IMR-90 (cell line): Measurements from ENCODE around the gene LRP1B. TPM values are rescaled to one million over a fixed set of nuclear protein-coding genes. Genes with fewer than 3 reads are reported as not detected.

Experiments used
- ATAC-seq: fragments of 200-7000 bp; cut with Tn5 transposase; 2 replicates; pipeline ENCODE4 v1.9.1; 2020; ENCODE audit warnings: low read depth, mild to moderate bottlenecking, moderate library complexity
- BruUV-seq: library from RNA; stranded (reverse); fragments of 400-500 nt; replicated peaks from 2 replicates; lab custom pipeline; 2021; lab: Mats Ljungman, UMichigan
- CTCF ChIA-PET: fragments of 300-600 bp; formaldehyde crosslinking; extraction: SDS; loops from one replicate; lab custom pipeline; 2021; ENCODE audit warnings: antibody characterized with exemption; lab: Yijun Ruan, JAX
- POLR2A ChIA-PET: fragments of 300-600 bp; sonication (Branson Sonifier 250); formaldehyde crosslinking; loops from one replicate; lab custom pipeline; 2022; ENCODE audit warnings: antibody characterized with exemption; ENCODE audit not compliant: unreplicated experiment; lab: Charles Lee
- DNase-seq: peaks from one replicate; pipeline ENCODE4 v3.0.0; 2013
- H2AFZ ChIP-seq: replicated peaks from 2 replicates; pipeline ENCODE3; 2013; ENCODE audit warnings: low read length, mild to moderate bottlenecking; ENCODE audit not compliant: poor library complexity
- H2AK5ac ChIP-seq: 2 replicates; pipeline ENCODE4 v1.6.1; 2013; ENCODE audit warnings: low read depth, low read length, inconsistent platforms
- H2AK9ac ChIP-seq: replicated peaks from 2 replicates; pipeline ENCODE3; 2013; ENCODE audit warnings: mild to moderate bottlenecking, low read depth, low read length, moderate library complexity; ENCODE audit not compliant: poor library complexity
- H2BK120ac ChIP-seq: 2 replicates; pipeline ENCODE4 v1.6.1; 2013; ENCODE audit warnings: low read depth, low read length, inconsistent platforms
- H2BK15ac ChIP-seq: 3 replicates; pipeline ENCODE4 v1.6.1; 2013; ENCODE audit warnings: low read depth, low read length, inconsistent platforms
- H2BK20ac ChIP-seq: 2 replicates; pipeline ENCODE4 v1.6.1; 2013; ENCODE audit warnings: low read depth, mild to moderate bottlenecking, inconsistent platforms, low read length, moderate library complexity
- H2BK5ac ChIP-seq: 2 replicates; pipeline ENCODE4 v1.6.1; 2013; ENCODE audit warnings: mild to moderate bottlenecking, low read depth, low read length, inconsistent platforms; ENCODE audit not compliant: poor library complexity, severe bottlenecking
- H3K14ac ChIP-seq: replicated peaks from 2 replicates; pipeline ENCODE4 v1.6.1; 2013; ENCODE audit warnings: low read depth, low read length, inconsistent platforms
- H3K18ac ChIP-seq: 2 replicates; pipeline ENCODE4 v1.6.1; 2013; ENCODE audit warnings: low read depth, low read length, control low read depth
- H3K23ac ChIP-seq: 2 replicates; pipeline ENCODE4 v1.6.1; 2013; ENCODE audit warnings: low read depth, low read length, inconsistent platforms
- H3K27ac ChIP-seq: 2 replicates; pipeline ENCODE4 v1.5.1; 2013; ENCODE audit warnings: mild to moderate bottlenecking, control low read depth, low read length; ENCODE audit not compliant: insufficient read depth
- H3K27me3 ChIP-seq: 2 replicates; pipeline ENCODE4 v1.6.1; 2013; ENCODE audit warnings: low read length; ENCODE audit not compliant: control insufficient read depth, insufficient read depth
- H3K36me3 ChIP-seq: 2 replicates; pipeline ENCODE4 v1.6.1; 2013; ENCODE audit warnings: low read length, mixed read lengths; ENCODE audit not compliant: control insufficient read depth, insufficient read depth
- H3K4ac ChIP-seq: 2 replicates; pipeline ENCODE4 v1.6.1; 2013; ENCODE audit warnings: low read depth, low read length, inconsistent platforms
- H3K4me1 ChIP-seq: 2 replicates; pipeline ENCODE4 v1.6.1; 2013; ENCODE audit warnings: low read length, mixed read lengths; ENCODE audit not compliant: control insufficient read depth, insufficient read depth
- H3K4me2 ChIP-seq: 2 replicates; pipeline ENCODE4 v1.6.1; 2013; ENCODE audit warnings: low read depth, mild to moderate bottlenecking, control low read depth, low read length, moderate library complexity
- H3K4me3 ChIP-seq: 2 replicates; pipeline ENCODE4 v1.5.1; 2013; ENCODE audit warnings: low read depth, mild to moderate bottlenecking, control low read depth, low read length, moderate library complexity; ENCODE audit not compliant: insufficient read depth
- H3K56ac ChIP-seq: 2 replicates; pipeline ENCODE4 v1.6.1; 2013; ENCODE audit warnings: low read length, inconsistent platforms; ENCODE audit not compliant: insufficient read depth; ENCODE audit errors: extremely low read depth
- H3K79me1 ChIP-seq, 2 experiments: 2 replicates each; pipeline ENCODE4 v1.6.1; 2013; ENCODE audit warnings: low read length in 2 of 2, inconsistent platforms in 1 of 2, low read depth in 1 of 2
- H3K9ac ChIP-seq: 2 replicates; pipeline ENCODE4 v1.6.1; 2013; ENCODE audit warnings: low read depth, low read length, control low read depth
- H3K9me1 ChIP-seq: 2 replicates; pipeline ENCODE4 v1.6.1; 2013; ENCODE audit warnings: low read length, inconsistent platforms; ENCODE audit not compliant: insufficient read depth
- H3K9me3 ChIP-seq: 2 replicates; pipeline ENCODE4 v1.6.1; 2013; ENCODE audit warnings: low read length; ENCODE audit not compliant: control insufficient read depth, insufficient read depth
- H4K20me1 ChIP-seq: 2 replicates; pipeline ENCODE4 v1.6.1; 2013; ENCODE audit warnings: low read length, inconsistent platforms; ENCODE audit not compliant: insufficient read depth
- H4K5ac ChIP-seq: 2 replicates; pipeline ENCODE4 v1.6.1; 2013; ENCODE audit warnings: mild to moderate bottlenecking, low read depth, low read length, control low read depth
- H4K8ac ChIP-seq, 2 experiments: 2 replicates each; pipeline ENCODE4 v1.6.1; 2013; ENCODE audit warnings: low read depth in 2 of 2, low read length in 2 of 2, control low read depth in 1 of 2, inconsistent platforms in 1 of 2
- H4K91ac ChIP-seq: 2 replicates; pipeline ENCODE4 v1.6.1; 2013; ENCODE audit warnings: low read depth, low read length, inconsistent platforms; ENCODE audit not compliant: insufficient read depth
- BHLHE40 ChIP-seq: fragments of 150-350 bp; IDR thresholded peaks from 2 replicates; pipeline ENCODE4 v1.6.1; 2016; ENCODE audit warnings: mild to moderate bottlenecking, low read depth, low read length
- CEBPB ChIP-seq: IDR thresholded peaks from 2 replicates; pipeline ENCODE4 v1.6.1; 2012; ENCODE audit warnings: low read depth, low read length, improper control_type of control experiment
- CHD1 ChIP-seq: IDR thresholded peaks from 2 replicates; pipeline ENCODE4 v1.6.1; 2012; ENCODE audit warnings: low read depth, low read length, improper control_type of control experiment
- dilution Hi-C: fragments of 300-500 bp; cut with HindIII; formaldehyde crosslinking; loops from one replicate; pipeline ENCODE4 v1.14.3; 2018; ENCODE audit warnings: low sequenced_read_pairs; ENCODE audit not compliant: unreplicated experiment
- in situ Hi-C: fragments of 300-500 bp; cut with MboI; formaldehyde crosslinking; loops from 3 replicates; pipeline ENCODE4 v1.14.3; 2019; ENCODE audit warnings: low sequenced_read_pairs, inconsistent platforms, mixed read lengths
- intact Hi-C: fragments of 100-400 bp; cut with micrococcal nuclease; formaldehyde crosslinking; loops from 2 replicates; pipeline ENCODE4 v1.10.0; 2022
- polyA plus RNA-seq, 3 experiments: library from polyadenylated mRNA; depleted of rRNA; stranded (reverse); fragments of >200 nt; gene quantifications; 2 replicates each; pipeline ENCODE4 v1.2.3, GENCODE V29; 2012; ENCODE audit warnings: low replicate concordance in 1 of 3
- total RNA-seq: library from RNA; depleted of rRNA; stranded (reverse); fragments of >200 nt; gene quantifications from 2 replicates; pipeline ENCODE4 v1.2.3, GENCODE V29; 2012
- TF ChIP-seq, protein P1 (sequence below): fragments of 150-350 bp; IDR thresholded peaks from 2 replicates; pipeline ENCODE4 v1.6.1; 2016; ENCODE audit warnings: low read depth, mild to moderate bottlenecking, low read length, moderate library complexity, borderline replicate concordance
- TF ChIP-seq, protein P2 (sequence below): fragments of 150-350 bp; IDR thresholded peaks from 2 replicates; pipeline ENCODE4 v1.6.1; 2017; ENCODE audit warnings: mild to moderate bottlenecking, antibody characterized with exemption, low read length, low read depth

The LRP1B gene
- total and polyA plus RNA-seq, 2 of the 4 experiments (the other 2 are of a cell fraction), result under 0.01 to 0.02 TPM

DNA sequence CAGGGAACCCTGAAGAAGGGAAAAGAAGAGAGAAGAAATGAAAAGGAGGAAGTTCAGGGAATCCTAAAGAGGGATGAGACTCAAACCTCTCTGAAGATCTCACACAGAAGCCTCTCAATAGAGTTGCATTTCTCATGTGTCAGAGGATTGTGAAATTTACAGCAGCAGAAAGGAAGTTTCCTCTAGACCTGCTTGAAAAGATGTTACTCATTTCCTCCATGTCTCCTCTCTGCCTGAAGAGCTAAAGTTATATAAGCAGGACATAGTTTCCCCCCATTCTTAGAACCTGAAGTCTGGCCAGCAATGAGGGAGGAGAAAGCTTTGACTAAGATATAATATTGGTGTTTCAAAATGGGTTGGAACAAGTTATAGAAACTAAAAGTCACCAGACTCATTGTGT, 1155.6 kb downstream of the LRP1B start:
- POLR2A ChIA-PET, result no interaction called here
- H3K9me3 ChIP-seq, result no peaks in the 10 kb centered on the region
- H3K36me3 ChIP-seq, result no peaks in the 10 kb centered on the region
- DNase-seq (peak; percentile 59), ATAC-seq (peak; percentile 46; the same call in 1 of the 2 replicates)
- dilution Hi-C loops, result no loop called here
- no peak overlapping the region for H2AK5ac ChIP-seq
- H3K4ac ChIP-seq, result no peak overlapping the region
- CTCF ChIA-PET, result no interaction called here
- H3K23ac ChIP-seq, result no peak overlapping the region
- no peak overlapping the region for H3K4me3 ChIP-seq
- H3K27ac ChIP-seq, result no peak overlapping the region
- H3K79me1 ChIP-seq, result no peaks in the 10 kb centered on the region
- no peak overlapping the region for H2BK120ac ChIP-seq
- H3K9me1 ChIP-seq, result no peaks in the 10 kb centered on the region
- H3K14ac ChIP-seq, result no peak overlapping the region
- H4K8ac ChIP-seq, result no peak overlapping the region
- H3K4me1 ChIP-seq, result peaks cover 2% of the 10 kb centered on the region; the same call in 1 of the 2 replicates
- TF ChIP-seq CHD1 (no peak), CEBPB (peak; percentile 75), BHLHE40 (no peak)
- TF ChIP-seq, protein P1, sequence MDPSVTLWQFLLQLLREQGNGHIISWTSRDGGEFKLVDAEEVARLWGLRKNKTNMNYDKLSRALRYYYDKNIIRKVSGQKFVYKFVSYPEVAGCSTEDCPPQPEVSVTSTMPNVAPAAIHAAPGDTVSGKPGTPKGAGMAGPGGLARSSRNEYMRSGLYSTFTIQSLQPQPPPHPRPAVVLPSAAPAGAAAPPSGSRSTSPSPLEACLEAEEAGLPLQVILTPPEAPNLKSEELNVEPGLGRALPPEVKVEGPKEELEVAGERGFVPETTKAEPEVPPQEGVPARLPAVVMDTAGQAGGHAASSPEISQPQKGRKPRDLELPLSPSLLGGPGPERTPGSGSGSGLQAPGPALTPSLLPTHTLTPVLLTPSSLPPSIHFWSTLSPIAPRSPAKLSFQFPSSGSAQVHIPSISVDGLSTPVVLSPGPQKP, result no peak
- TF ChIP-seq, protein P2, sequence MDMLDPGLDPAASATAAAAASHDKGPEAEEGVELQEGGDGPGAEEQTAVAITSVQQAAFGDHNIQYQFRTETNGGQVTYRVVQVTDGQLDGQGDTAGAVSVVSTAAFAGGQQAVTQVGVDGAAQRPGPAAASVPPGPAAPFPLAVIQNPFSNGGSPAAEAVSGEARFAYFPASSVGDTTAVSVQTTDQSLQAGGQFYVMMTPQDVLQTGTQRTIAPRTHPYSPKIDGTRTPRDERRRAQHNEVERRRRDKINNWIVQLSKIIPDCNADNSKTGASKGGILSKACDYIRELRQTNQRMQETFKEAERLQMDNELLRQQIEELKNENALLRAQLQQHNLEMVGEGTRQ, result no peak
- no peak overlapping the region for H3K9ac ChIP-seq
- H2AFZ ChIP-seq, result no peak overlapping the region
- no peak overlapping the region for H4K5ac ChIP-seq
- H3K56ac ChIP-seq, result no peak overlapping the region
- intact Hi-C loops, result no loop called here
- H3K27me3 ChIP-seq, result no peaks in the 10 kb centered on the region
- H3K4me2 ChIP-seq, result no peak overlapping the region
- H4K91ac ChIP-seq, result no peak overlapping the region
- in situ Hi-C loops, result no loop called here
- H4K20me1 ChIP-seq, result no peaks in the 10 kb centered on the region
- peak overlapping the region; percentile 52; the same call in 1 of the 2 replicates for H3K18ac ChIP-seq
- H2BK15ac ChIP-seq, result no peak overlapping the region
- no peak overlapping the region for H2AK9ac ChIP-seq
- H2BK20ac ChIP-seq, result no peak overlapping the region
- no peak overlapping the region for H2BK5ac ChIP-seq
- BruUV-seq, result no TSS peak
